ENCODE data around the gene CXCL13. TPM values are rescaled to one million over a fixed set of nuclear protein-coding genes. Genes with fewer than 3 reads are reported as not detected.
A peak's percentile ranks its signal among the peaks of the same experiment; 100 is the strongest.

Gene CXCL13
- total RNA-seq, 5 donors from 2014 or later (not counting 1 experiment from before 2014, with no cell fraction given), result 0.30 TPM; not detected in 4

- ATAC-seq (replicated peaks in 1 of 4) (no peak), DNase-seq (no peak)
- H3K27ac ChIP-seq (ENCODE audit: low read length), result no peak overlapping the region
- no peak overlapping the region for H3K4me3 ChIP-seq (ENCODE audit: control insufficient read depth in 1 of 2, extremely low read depth in 1 of 2, low read length in 1 of 2)
- H3K27me3 ChIP-seq (replicated peaks in 1 of 2; ENCODE audit: control insufficient read depth in 2 of 2, extremely low read depth in 1 of 2, insufficient read depth in 2 of 2, low read length in 1 of 2), result no peaks in the 10 kb centered on the region
- no peak overlapping the region for H3K27ac Mint-ChIP-seq
- H3K9me3 Mint-ChIP-seq, result no peaks in the 10 kb centered on the region
- no peaks in the 10 kb centered on the region for H3K36me3 ChIP-seq (ENCODE audit: control insufficient read depth in 2 of 2, extremely low read depth in 1 of 2, insufficient read depth in 1 of 2, low read length in 1 of 2)
- peaks cover 10 to 19% of the 10 kb centered on the region in 2 donors for H3K27me3 Mint-ChIP-seq
- H3K4me1 ChIP-seq (ENCODE audit: control insufficient read depth in 1 of 2, extremely low read depth in 1 of 2, insufficient read depth in 2 of 2, low read length in 2 of 2), result peaks cover 0 to 5% of the 10 kb centered on the region in 2 experiments
- ChIA-PET CTCF (interaction anchor here in 1 of 2 donors (0.5 kb wide), 1 partner anchor 531 kb away, joined by 4 read pairs; no protein-coding TSS in a partner anchor), POLR2A (interaction anchor here in 1 of 2 donors (0.6 kb wide), 1 partner anchor 63 kb away, joined by 3 read pairs; no protein-coding TSS in a partner anchor)
- no peaks in the 10 kb centered on the region for H3K9me3 ChIP-seq
- peaks cover 13 to 16% (median 13%) of the 10 kb centered on the region in 3 donors for H3K4me1 Mint-ChIP-seq
- no peak overlapping the region for H3K4me3 Mint-ChIP-seq
- H3K36me3 Mint-ChIP-seq, result no peaks in the 10 kb centered on the region
These were observed 22.9 kb upstream of the CXCL13 start for GRCh38 chr4:77582711-77583110.

- H3K9me3 ChIP-seq, result no peaks in the 10 kb centered on the region
- peak overlapping the region; percentile 53 to 64 for H3K27ac Mint-ChIP-seq
- no peaks in the 10 kb centered on the region for H3K36me3 ChIP-seq (ENCODE audit: control insufficient read depth in 2 of 2, extremely low read depth in 1 of 2, insufficient read depth in 1 of 2, low read length in 1 of 2)
- H3K4me1 Mint-ChIP-seq, result peaks cover 13 to 19% (median 13%) of the 10 kb centered on the region in 3 donors
- H3K27me3 ChIP-seq (replicated peaks in 1 of 2; ENCODE audit: control insufficient read depth in 2 of 2, extremely low read depth in 1 of 2, insufficient read depth in 2 of 2, low read length in 1 of 2), result no peaks in the 10 kb centered on the region
- peak; percentile 66 to 91 (median 78) for ATAC-seq (replicated peaks in 1 of 4)
- no peak overlapping the region for H3K4me3 ChIP-seq (ENCODE audit: control insufficient read depth in 1 of 2, extremely low read depth in 1 of 2, low read length in 1 of 2)
- ChIA-PET POLR2A (no interaction called here), CTCF (interaction anchor here in 1 of 2 donors (1.2 kb wide), 1 partner anchor 14 kb away, joined by 3 read pairs; no protein-coding TSS in a partner anchor)
- H3K27me3 Mint-ChIP-seq, result peaks cover 10 to 12% of the 10 kb centered on the region in 2 donors
- WGBS (ENCODE audit: insufficient coverage), result 0% methylated on average over 5 of the region's 6 CpGs
- H3K4me1 ChIP-seq (ENCODE audit: control insufficient read depth in 1 of 2, extremely low read depth in 1 of 2, insufficient read depth in 2 of 2, low read length in 2 of 2), result peaks cover 0 to 6% of the 10 kb centered on the region in 2 experiments
- H3K4me3 Mint-ChIP-seq, result peak overlapping the region in 1 of 3 donors; percentile 3
- no peaks in the 10 kb centered on the region for H3K9me3 Mint-ChIP-seq
- H3K27ac ChIP-seq (ENCODE audit: low read length), result peak overlapping the region; percentile 5
- peak in 24 of 35 experiments; percentile 2 to 71 (median 20) for DNase-seq
- H3K36me3 Mint-ChIP-seq, result no peaks in the 10 kb centered on the region
These were observed 18.7 kb upstream of the CXCL13 start for GRCh38 chr4:77586951-77587383.

- Histone ChIP-seq H3K4me1 (ENCODE audit: control insufficient read depth in 1 of 2, extremely low read depth in 1 of 2, insufficient read depth in 2 of 2, low read length in 2 of 2) (peaks cover 0 to 21% of the 10 kb centered on the region in 2 experiments), H3K9me3 (no peaks in the 10 kb centered on the region), H3K27ac (ENCODE audit: low read length) (no peak overlapping the region), H3K36me3 (ENCODE audit: control insufficient read depth in 2 of 2, extremely low read depth in 1 of 2, insufficient read depth in 1 of 2, low read length in 1 of 2) (no peaks in the 10 kb centered on the region), H3K27me3 (replicated peaks in 1 of 2; ENCODE audit: control insufficient read depth in 2 of 2, extremely low read depth in 1 of 2, insufficient read depth in 2 of 2, low read length in 1 of 2) (no peaks in the 10 kb centered on the region), H3K4me3 (ENCODE audit: control insufficient read depth in 1 of 2, extremely low read depth in 1 of 2, low read length in 1 of 2) (no peak overlapping the region)
- Mint-ChIP-seq H3K36me3 (no peaks in the 10 kb centered on the region), H3K27ac (no peak overlapping the region), H3K4me3 (no peak overlapping the region), H3K9me3 (no peaks in the 10 kb centered on the region), H3K27me3 (peaks cover 0 to 4% of the 10 kb centered on the region in 2 donors), H3K4me1 (peaks cover 13 to 43% (median 25%) of the 10 kb centered on the region in 3 donors)
- DNase-seq (no peak), ATAC-seq (replicated peaks in 1 of 4) (no peak)
- CTCF ChIA-PET, result interaction anchor here in 1 of 2 donors (0.6 to 1.0 kb wide), 2 partner anchors 15 to 215 kb away, joined by 3 read pairs; partner anchors contain the start of gene CXCL13
- WGBS (ENCODE audit: insufficient coverage), result 100% methylated on average over 2 of the region's 3 CpGs
- POLR2A ChIA-PET, result no interaction called here
These were observed 15.1 kb upstream of the CXCL13 start for GRCh38 chr4:77590482-77590881.

- Mint-ChIP-seq H3K36me3 (no peaks in the 10 kb centered on the region), H3K27ac (no peak overlapping the region), H3K4me1 (peaks cover 10 to 40% (median 23%) of the 10 kb centered on the region in 3 donors), H3K4me3 (no peak overlapping the region), H3K27me3 (peaks cover 0 to 4% of the 10 kb centered on the region in 2 donors), H3K9me3 (no peaks in the 10 kb centered on the region)
- peaks cover 0 to 21% of the 10 kb centered on the region in 2 experiments for H3K4me1 ChIP-seq (ENCODE audit: control insufficient read depth in 1 of 2, extremely low read depth in 1 of 2, insufficient read depth in 2 of 2, low read length in 2 of 2)
- 100% methylated on average over 1 of the region's 1 CpG for WGBS (ENCODE audit: insufficient coverage)
- POLR2A ChIA-PET, result interaction anchor here in 1 of 2 donors (0.6 kb wide), 1 partner anchor 895 kb away, joined by 3 read pairs; no protein-coding TSS in a partner anchor
- H3K36me3 ChIP-seq (ENCODE audit: control insufficient read depth in 2 of 2, extremely low read depth in 1 of 2, insufficient read depth in 1 of 2, low read length in 1 of 2), result no peaks in the 10 kb centered on the region
- ATAC-seq (replicated peaks in 1 of 4) (no peak), DNase-seq (no peak)
- no peaks in the 10 kb centered on the region for H3K27me3 ChIP-seq (replicated peaks in 1 of 2; ENCODE audit: control insufficient read depth in 2 of 2, extremely low read depth in 1 of 2, insufficient read depth in 2 of 2, low read length in 1 of 2)
- H3K9me3 ChIP-seq, result no peaks in the 10 kb centered on the region
- no peak overlapping the region for H3K27ac ChIP-seq (ENCODE audit: low read length)
- CTCF ChIA-PET, result interaction anchor here (1.0 to 1.3 kb wide), 3 partner anchors 10 to 28 kb away, joined by 3 to 9 read pairs (median 4); partner anchors contain the start of gene CXCL13 (in 1 of the 2)
- H3K4me3 ChIP-seq (ENCODE audit: control insufficient read depth in 1 of 2, extremely low read depth in 1 of 2, low read length in 1 of 2), result no peak overlapping the region
These were observed 14.1 kb upstream of the CXCL13 start for GRCh38 chr4:77591532-77591931.

GRCh38 chr4:77593101-77593500 is 12.5 kb upstream of the CXCL13 start:
- POLR2A ChIA-PET, result interaction anchor here in 1 of 2 donors (0.7 kb wide), 1 partner anchor 1872 kb away, joined by 4 read pairs; no protein-coding TSS in a partner anchor
- H3K9me3 Mint-ChIP-seq, result no peaks in the 10 kb centered on the region
- no peak overlapping the region for H3K27ac Mint-ChIP-seq
- DNase-seq, result no peak
- CTCF ChIA-PET, result interaction anchor here in 1 of 2 donors (0.7 to 1.3 kb wide), 2 partner anchors 9 to 13 kb away, joined by 3 to 9 read pairs; no protein-coding TSS in a partner anchor
- no peak overlapping the region for H3K27ac ChIP-seq (ENCODE audit: low read length)
- no peaks in the 10 kb centered on the region for H3K36me3 Mint-ChIP-seq
- 0% methylated on average over 2 of the region's 7 CpGs for WGBS (ENCODE audit: insufficient coverage)
- H3K9me3 ChIP-seq, result no peaks in the 10 kb centered on the region
- no peak for ATAC-seq (replicated peaks in 1 of 4)
- H3K27me3 Mint-ChIP-seq, result peaks cover 0 to 8% of the 10 kb centered on the region in 2 donors
- no peaks in the 10 kb centered on the region for H3K36me3 ChIP-seq (ENCODE audit: control insufficient read depth in 2 of 2, extremely low read depth in 1 of 2, insufficient read depth in 1 of 2, low read length in 1 of 2)
- H3K4me3 ChIP-seq (ENCODE audit: control insufficient read depth in 1 of 2, extremely low read depth in 1 of 2, low read length in 1 of 2), result no peak overlapping the region
- no peaks in the 10 kb centered on the region for H3K27me3 ChIP-seq (replicated peaks in 1 of 2; ENCODE audit: control insufficient read depth in 2 of 2, extremely low read depth in 1 of 2, insufficient read depth in 2 of 2, low read length in 1 of 2)
- H3K4me1 Mint-ChIP-seq, result peaks cover 0 to 30% (median 12%) of the 10 kb centered on the region in 3 donors
- peak overlapping the region in 2 of 3 donors; percentile 13 to 31 for H3K4me3 Mint-ChIP-seq
- H3K4me1 ChIP-seq (ENCODE audit: control insufficient read depth in 1 of 2, extremely low read depth in 1 of 2, insufficient read depth in 2 of 2, low read length in 2 of 2), result peaks cover 0 to 18% of the 10 kb centered on the region in 2 experiments

- Mint-ChIP-seq H3K27ac (no peak overlapping the region), H3K9me3 (no peaks in the 10 kb centered on the region), H3K4me1 (peaks cover 0 to 27% (median 12%) of the 10 kb centered on the region in 3 donors), H3K4me3 (no peak overlapping the region), H3K36me3 (no peaks in the 10 kb centered on the region), H3K27me3 (peaks cover 0 to 8% of the 10 kb centered on the region in 2 donors)
- ChIA-PET CTCF (interaction anchor here (0.7 to 1.4 kb wide), 2 partner anchors 12 to 25 kb away, joined by 3 read pairs; no protein-coding TSS in a partner anchor), POLR2A (interaction anchor here in 1 of 2 donors (0.7 kb wide), 1 partner anchor 1873 kb away, joined by 4 read pairs; no protein-coding TSS in a partner anchor)
- Histone ChIP-seq H3K4me1 (ENCODE audit: control insufficient read depth in 1 of 2, extremely low read depth in 1 of 2, insufficient read depth in 2 of 2, low read length in 2 of 2) (peaks cover 0 to 18% of the 10 kb centered on the region in 2 experiments), H3K27me3 (replicated peaks in 1 of 2; ENCODE audit: control insufficient read depth in 2 of 2, extremely low read depth in 1 of 2, insufficient read depth in 2 of 2, low read length in 1 of 2) (peaks cover 0 to 3% of the 10 kb centered on the region in 2 experiments), H3K9me3 (no peaks in the 10 kb centered on the region), H3K27ac (ENCODE audit: low read length) (no peak overlapping the region), H3K36me3 (ENCODE audit: control insufficient read depth in 2 of 2, extremely low read depth in 1 of 2, insufficient read depth in 1 of 2, low read length in 1 of 2) (no peaks in the 10 kb centered on the region), H3K4me3 (ENCODE audit: control insufficient read depth in 1 of 2, extremely low read depth in 1 of 2, low read length in 1 of 2) (no peak overlapping the region)
- ATAC-seq (replicated peaks in 1 of 4) (no peak), DNase-seq (no peak)
- 67% methylated on average over 2 of the region's 2 CpGs for WGBS (ENCODE audit: insufficient coverage)
These were observed 11.6 kb upstream of the CXCL13 start for GRCh38 chr4:77593993-77594392.

Measured in T-cell (primary cell).